Measurements from ENCODE around the gene P2RX2. TPM values are rescaled to one million over a fixed set of nuclear protein-coding genes. Genes with fewer than 3 reads are reported as not detected.

Gene P2RX2
- total and polyA plus RNA-seq, 4 donors: not detected

DNA sequence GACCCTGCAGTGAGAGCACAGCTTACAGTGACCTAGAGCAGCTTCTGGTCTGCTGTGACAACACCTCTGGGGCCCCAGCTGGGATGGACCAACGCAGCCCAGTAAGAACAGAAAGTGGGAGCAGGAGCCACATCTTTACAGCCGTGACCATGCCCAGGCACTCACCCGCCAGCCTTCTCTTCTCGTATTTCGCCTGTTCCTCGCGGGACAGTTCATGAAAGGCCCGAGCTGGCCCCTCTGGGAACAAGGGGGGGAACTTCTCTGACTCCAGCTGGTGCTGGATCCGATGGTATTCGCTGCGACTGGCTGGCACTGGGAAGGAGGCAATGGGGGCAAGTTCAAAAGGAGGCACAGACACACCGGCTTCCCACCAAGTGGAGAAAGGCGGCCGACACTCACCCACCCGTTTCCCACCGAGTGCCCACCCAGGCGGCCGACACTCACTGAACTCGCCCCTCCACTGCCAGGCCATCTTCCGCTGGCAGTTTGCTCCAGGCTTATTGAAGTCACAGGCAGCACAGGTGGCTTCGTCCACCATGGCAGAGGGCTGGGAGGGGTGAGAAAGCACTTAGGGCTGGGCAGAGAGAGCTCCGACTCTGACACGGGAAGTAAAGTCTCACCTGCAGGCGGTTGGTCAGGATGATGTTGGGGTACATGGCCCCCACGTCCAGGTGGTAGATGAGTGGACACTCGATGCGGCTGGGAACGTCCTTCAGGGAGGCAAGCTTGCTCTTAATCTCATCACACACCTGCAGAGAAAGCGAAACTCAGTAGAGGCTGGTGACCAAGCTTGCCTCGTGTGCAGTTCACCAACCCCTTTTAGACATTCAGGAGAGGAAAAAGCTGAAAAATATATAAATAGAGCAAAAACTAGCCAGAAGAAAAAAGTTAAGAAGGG lies 49.9 kb downstream of the P2RX2 start:
- peaks cover 14 to 59% (median 29%) of the 10 kb centered on the region in 4 donors for H3K36me3 ChIP-seq (ENCODE audit: control insufficient read depth in 4 of 4, insufficient read depth in 3 of 4, low read depth in 1 of 4, low read length in 3 of 4)
- TF ChIP-seq, protein P1, sequence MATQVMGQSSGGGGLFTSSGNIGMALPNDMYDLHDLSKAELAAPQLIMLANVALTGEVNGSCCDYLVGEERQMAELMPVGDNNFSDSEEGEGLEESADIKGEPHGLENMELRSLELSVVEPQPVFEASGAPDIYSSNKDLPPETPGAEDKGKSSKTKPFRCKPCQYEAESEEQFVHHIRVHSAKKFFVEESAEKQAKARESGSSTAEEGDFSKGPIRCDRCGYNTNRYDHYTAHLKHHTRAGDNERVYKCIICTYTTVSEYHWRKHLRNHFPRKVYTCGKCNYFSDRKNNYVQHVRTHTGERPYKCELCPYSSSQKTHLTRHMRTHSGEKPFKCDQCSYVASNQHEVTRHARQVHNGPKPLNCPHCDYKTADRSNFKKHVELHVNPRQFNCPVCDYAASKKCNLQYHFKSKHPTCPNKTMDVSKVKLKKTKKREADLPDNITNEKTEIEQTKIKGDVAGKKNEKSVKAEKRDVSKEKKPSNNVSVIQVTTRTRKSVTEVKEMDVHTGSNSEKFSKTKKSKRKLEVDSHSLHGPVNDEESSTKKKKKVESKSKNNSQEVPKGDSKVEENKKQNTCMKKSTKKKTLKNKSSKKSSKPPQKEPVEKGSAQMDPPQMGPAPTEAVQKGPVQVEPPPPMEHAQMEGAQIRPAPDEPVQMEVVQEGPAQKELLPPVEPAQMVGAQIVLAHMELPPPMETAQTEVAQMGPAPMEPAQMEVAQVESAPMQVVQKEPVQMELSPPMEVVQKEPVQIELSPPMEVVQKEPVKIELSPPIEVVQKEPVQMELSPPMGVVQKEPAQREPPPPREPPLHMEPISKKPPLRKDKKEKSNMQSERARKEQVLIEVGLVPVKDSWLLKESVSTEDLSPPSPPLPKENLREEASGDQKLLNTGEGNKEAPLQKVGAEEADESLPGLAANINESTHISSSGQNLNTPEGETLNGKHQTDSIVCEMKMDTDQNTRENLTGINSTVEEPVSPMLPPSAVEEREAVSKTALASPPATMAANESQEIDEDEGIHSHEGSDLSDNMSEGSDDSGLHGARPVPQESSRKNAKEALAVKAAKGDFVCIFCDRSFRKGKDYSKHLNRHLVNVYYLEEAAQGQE (IDR thresholded peaks at IDR 0.05): no peak
- TF ChIP-seq YY1 (IDR thresholded peaks at IDR 0.05) (no peak), HNF4G (IDR thresholded peaks at IDR 0.05) (no peak), SP1 (IDR thresholded peaks at IDR 0.05) (no peak), RXRA (IDR thresholded peaks at IDR 0.05) (no peak), FOXA2 (IDR thresholded peaks at IDR 0.05) (no peak), GABPA (IDR thresholded peaks at IDR 0.05 in 1 of 2, conservative IDR thresholded peaks at IDR 0.05 in 1 of 2) (no peak), TAF1 (conservative IDR thresholded peaks at IDR 0.05) (no peak), FOXA1 (IDR thresholded peaks at IDR 0.05) (no peak), EGR1 (IDR thresholded peaks at IDR 0.05; ENCODE audit: low read depth in 2 of 2) (no peak), JUND (IDR thresholded peaks at IDR 0.05) (no peak)
- TF ChIP-seq, protein P2, sequence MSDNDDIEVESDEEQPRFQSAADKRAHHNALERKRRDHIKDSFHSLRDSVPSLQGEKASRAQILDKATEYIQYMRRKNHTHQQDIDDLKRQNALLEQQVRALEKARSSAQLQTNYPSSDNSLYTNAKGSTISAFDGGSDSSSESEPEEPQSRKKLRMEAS (IDR thresholded peaks at IDR 0.05): no peak
- TF ChIP-seq, protein P3, sequence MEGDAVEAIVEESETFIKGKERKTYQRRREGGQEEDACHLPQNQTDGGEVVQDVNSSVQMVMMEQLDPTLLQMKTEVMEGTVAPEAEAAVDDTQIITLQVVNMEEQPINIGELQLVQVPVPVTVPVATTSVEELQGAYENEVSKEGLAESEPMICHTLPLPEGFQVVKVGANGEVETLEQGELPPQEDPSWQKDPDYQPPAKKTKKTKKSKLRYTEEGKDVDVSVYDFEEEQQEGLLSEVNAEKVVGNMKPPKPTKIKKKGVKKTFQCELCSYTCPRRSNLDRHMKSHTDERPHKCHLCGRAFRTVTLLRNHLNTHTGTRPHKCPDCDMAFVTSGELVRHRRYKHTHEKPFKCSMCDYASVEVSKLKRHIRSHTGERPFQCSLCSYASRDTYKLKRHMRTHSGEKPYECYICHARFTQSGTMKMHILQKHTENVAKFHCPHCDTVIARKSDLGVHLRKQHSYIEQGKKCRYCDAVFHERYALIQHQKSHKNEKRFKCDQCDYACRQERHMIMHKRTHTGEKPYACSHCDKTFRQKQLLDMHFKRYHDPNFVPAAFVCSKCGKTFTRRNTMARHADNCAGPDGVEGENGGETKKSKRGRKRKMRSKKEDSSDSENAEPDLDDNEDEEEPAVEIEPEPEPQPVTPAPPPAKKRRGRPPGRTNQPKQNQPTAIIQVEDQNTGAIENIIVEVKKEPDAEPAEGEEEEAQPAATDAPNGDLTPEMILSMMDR (IDR thresholded peaks at IDR 0.05; ENCODE audit: low read depth, low read length, missing input control): no peak
- TF ChIP-seq, protein P4, sequence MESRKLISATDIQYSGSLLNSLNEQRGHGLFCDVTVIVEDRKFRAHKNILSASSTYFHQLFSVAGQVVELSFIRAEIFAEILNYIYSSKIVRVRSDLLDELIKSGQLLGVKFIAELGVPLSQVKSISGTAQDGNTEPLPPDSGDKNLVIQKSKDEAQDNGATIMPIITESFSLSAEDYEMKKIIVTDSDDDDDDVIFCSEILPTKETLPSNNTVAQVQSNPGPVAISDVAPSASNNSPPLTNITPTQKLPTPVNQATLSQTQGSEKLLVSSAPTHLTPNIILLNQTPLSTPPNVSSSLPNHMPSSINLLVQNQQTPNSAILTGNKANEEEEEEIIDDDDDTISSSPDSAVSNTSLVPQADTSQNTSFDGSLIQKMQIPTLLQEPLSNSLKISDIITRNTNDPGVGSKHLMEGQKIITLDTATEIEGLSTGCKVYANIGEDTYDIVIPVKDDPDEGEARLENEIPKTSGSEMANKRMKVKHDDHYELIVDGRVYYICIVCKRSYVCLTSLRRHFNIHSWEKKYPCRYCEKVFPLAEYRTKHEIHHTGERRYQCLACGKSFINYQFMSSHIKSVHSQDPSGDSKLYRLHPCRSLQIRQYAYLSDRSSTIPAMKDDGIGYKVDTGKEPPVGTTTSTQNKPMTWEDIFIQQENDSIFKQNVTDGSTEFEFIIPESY (IDR thresholded peaks at IDR 0.05): no peak
- H3K4me3 ChIP-seq (ENCODE audit: low read depth in 1 of 3, low read length in 3 of 3): no peak overlapping the region
- H3K4me1 ChIP-seq (ENCODE audit: control insufficient read depth in 4 of 4, insufficient read depth in 4 of 4, low read length in 3 of 4): peaks cover 7 to 18% (median 13%) of the 10 kb centered on the region in 4 donors
- no peaks in the 10 kb centered on the region for H3K9me3 ChIP-seq (ENCODE audit: control insufficient read depth in 4 of 4, low read length in 3 of 4)
- WGBS: 97% methylated on average over 30 of the region's 30 CpGs
- DNase-seq (ENCODE audit: low spot score): no peak
- H3K27ac ChIP-seq (ENCODE audit: low read depth in 1 of 2, low read length in 2 of 2): no peak overlapping the region
- no peaks in the 10 kb centered on the region for H3K27me3 ChIP-seq (ENCODE audit: control insufficient read depth in 4 of 4, insufficient read depth in 4 of 4, low read length in 3 of 4)
- H3K9ac ChIP-seq (ENCODE audit: low read depth in 1 of 2, low read length in 2 of 2): no peak overlapping the region

Data from liver (tissue), 9 donors.